GM04503 (cell line): ENCODE measurements around the gene ROBO2.

Experiments
- DNase-seq: peaks from one replicate; pipeline ENCODE4 v3.0.0-alpha.2; 2012; ENCODE audit warnings: low read depth

ROBO2 gene

GRCh38 chr3:77571971-77572715, 532.2 kb downstream of the ROBO2 start:
- DNase-seq = no peak

DNA sequence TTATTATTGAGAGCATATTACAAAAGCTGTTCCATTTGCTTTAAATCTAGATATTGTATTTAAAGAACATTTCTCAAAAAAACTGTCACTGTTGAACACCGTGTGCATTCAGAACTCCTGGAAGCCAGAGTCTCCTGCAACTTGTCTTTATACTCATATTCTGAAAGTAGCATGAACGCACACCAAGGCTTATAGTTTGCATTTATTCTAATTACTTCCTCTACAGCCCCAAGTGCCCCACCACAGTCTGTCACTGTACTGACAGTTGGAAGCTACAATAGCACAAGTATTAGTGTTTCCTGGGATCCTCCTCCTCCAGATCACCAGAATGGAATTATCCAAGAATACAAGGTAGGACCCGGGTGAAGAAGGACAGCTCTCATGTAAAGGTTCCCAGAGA, 537.4 kb downstream of the ROBO2 start:
- DNase-seq = no peak

- DNase-seq = no peak
Measured at GRCh38 chr3:77586216-77586615, 546.3 kb downstream of the ROBO2 start.

DNA sequence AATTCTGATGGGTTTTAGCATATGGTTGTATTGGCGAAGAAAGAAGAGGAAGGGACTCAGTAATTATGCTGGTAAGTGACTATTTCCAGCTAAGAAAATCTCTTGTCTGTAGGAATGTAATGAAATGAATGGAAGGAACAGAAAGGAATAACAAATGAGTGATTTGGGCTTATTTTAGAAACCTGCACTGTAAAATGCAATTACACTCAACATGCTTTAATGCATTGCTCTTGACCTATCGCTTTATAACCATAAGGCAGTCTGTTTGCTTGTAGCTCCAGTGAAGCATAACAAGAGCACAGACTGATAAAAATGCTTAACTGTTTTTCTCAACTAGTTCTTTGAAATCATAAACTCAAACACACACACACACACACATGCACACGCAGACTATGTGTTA, 549.0 kb downstream of the ROBO2 start:
- DNase-seq = no peak

- no peak for DNase-seq
Measured at GRCh38 chr3:77590191-77590590, 550.3 kb downstream of the ROBO2 start.

GRCh38 chr3:77595371-77595870, 555.5 kb downstream of the ROBO2 start:
- DNase-seq = no peak

GRCh38 chr3:77599948-77600347, 560.0 kb downstream of the ROBO2 start:
- DNase-seq = no peak

GRCh38 chr3:77601823-77602415, 562.0 kb downstream of the ROBO2 start:
- DNase-seq = no peak

DNA sequence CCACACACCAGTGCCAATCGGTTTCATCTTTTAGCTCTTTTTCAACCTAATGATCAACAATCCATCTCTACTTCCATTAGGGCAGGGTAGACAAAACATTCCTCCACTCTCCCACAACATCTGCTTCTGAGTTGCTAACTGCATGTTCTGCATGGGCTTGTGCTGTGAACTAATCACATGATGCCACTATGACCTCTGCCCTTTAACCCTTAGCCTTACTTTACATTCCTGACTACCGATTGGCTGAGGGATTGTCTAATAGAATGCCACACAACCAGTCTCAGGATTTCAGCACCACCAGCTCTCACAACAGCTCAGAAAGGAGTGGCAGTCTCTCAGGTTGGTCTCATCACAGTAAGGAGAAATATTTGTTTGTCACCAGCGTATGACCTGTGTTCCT, 562.8 kb downstream of the ROBO2 start:
- no peak for DNase-seq

DNA sequence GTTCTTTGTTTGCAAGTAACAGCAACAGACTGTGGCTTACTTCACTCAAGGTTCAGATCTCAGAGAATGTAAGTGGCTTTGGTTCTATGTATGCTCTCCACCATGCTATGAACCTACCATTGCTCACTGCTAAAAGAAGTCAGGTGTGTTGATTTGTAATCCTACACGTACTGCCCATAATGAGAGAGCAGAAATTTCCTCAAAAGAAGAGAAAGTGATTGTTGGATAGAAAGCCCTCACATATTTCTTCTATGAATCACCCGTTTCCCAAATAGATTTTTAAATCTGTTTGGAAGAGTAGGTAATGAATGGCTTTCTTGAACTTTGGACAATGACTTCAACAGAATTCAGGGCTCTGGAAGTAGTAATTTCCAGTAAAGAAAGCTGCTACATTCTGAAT, 565.4 kb downstream of the ROBO2 start:
- DNase-seq = no peak

GRCh38 chr3:77605865-77606264, 566.0 kb downstream of the ROBO2 start:
- no peak for DNase-seq

DNA sequence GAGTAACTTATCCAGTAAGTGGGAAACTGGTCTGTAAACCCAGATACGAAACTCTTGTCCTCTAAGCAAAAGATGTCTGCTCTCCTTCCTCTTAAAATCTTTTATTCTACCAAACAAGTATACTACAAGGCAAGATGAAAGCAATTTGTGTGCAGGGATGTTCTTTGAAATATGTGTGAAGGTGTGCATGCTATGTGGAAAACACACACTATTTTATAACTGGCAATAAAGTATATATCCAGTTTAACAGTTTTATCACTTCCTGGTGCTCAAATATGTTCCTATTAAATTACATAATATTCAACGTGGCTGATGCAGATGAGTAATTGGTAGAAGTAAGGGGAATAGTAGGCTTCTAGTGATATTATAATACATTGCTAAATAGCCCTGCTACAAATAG, 566.5 kb downstream of the ROBO2 start:
- DNase-seq = no peak

GRCh38 chr3:77618686-77619085, 578.8 kb downstream of the ROBO2 start:
- DNase-seq = no peak

GRCh38 chr3:77620009-77620408, 580.1 kb downstream of the ROBO2 start:
- no peak for DNase-seq

GRCh38 chr3:77623500-77623899, 583.6 kb downstream of the ROBO2 start:
- DNase-seq = no peak

DNA sequence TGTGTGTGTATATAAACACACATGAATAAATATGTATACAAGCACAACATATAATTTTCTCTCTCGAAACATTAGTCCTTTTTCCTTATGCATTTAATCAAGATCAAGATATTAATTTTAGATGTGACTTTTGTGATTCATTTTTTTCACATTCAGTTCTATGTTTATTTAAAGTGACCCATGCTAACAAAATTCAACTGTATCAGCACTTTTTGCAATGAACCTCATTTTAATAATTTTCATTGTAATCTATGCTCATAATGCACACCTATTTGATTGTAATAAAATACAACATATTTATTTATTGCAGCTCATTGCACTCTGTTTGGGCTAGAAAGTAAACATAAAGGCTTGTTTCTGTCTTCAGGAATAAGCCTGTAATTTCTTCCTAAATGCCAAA, 586.3 kb downstream of the ROBO2 start:
- no peak for DNase-seq

GRCh38 chr3:77648214-77648613, 608.3 kb downstream of the ROBO2 start:
- DNase-seq = no peak

DNA sequence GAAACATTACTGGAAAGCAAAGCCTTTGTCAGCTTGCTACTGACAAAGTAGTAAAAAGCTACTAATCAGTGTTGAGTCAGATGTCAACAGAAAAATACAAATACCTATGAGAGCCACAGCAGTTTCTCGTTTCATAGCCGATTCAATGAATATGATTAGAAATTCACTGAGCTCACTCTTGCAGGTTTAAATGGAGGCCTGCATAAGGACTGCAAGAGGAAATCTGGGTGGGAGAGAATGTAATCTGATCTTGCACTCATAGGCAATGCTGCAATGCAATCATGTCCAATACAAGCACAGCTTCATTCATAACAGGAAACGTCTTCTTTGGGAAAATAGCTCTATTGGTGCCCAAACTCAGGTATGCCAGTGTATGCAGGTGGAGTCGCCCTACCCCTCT, 608.8 kb downstream of the ROBO2 start:
- DNase-seq = no peak

- no peak for DNase-seq
Measured at GRCh38 chr3:77652624-77653023, 612.7 kb downstream of the ROBO2 start.

DNA sequence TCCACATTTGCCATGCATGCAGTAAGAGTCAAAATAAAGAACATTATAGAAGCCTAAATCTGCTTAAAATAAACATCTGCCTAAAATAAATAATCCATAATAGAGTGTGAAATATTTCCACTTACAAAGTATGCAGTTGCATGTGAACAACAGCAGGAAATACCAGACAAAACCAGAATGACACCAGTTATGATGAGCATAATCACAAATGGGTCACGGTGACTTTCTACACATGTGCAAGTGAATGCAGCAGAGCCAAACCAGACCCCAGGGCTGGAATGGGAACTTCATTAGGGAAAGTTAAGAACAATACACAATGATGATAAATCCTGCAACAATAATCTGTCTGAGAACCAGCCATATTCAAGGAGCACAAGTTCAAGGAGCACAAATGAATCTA, 615.5 kb downstream of the ROBO2 start:
- DNase-seq = no peak

DNA sequence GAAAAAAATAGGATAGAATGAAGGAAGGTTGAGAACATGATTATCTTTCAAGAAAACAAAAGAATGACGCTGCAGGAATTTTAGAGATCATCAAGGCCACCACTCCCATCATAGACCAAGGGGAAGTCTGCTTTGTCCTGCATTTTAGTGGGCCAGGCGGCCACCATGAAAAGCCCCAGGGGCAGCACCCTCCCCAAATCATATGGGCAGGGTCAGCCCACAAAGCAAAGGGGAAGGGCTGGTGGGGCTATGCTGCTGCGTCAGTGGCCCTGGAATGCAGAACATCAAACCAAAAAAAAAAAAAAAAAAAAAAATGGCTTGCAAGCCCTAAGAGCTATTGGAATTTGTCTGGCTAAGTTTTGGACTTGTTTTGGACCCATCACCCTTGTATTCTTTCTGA, 620.8 kb downstream of the ROBO2 start:
- DNase-seq = no peak

- no peak for DNase-seq
Measured at GRCh38 chr3:77667901-77668300, 628.0 kb downstream of the ROBO2 start.

GRCh38 chr3:77668376-77668775, 628.5 kb downstream of the ROBO2 start:
- DNase-seq = no peak

GRCh38 chr3:77672016-77672415, 632.1 kb downstream of the ROBO2 start:
- DNase-seq = no peak
